GM12878 (cell line): Measurements from ENCODE around the gene FBXL22. TPM values are rescaled to one million over a fixed set of nuclear protein-coding genes. Genes with fewer than 3 reads are reported as not detected.

ENCODE experiments used
- BCL11A ChIP-seq: IDR thresholded peaks from 2 replicates; pipeline ENCODE4 v1.6.1; 2011; ENCODE audit warnings: low read depth, low read length
- CBX5 ChIP-seq: sonication (generic); IDR thresholded peaks from 2 replicates; pipeline ENCODE4 v1.6.1; 2016; ENCODE audit warnings: low read depth, moderate library complexity, mild to moderate bottlenecking, inconsistent platforms
- CHD1 ChIP-seq: IDR thresholded peaks from 2 replicates; pipeline ENCODE4 v1.6.1; 2012; ENCODE audit warnings: low read depth, low read length, improper control_type of control experiment
- EGR1 ChIP-seq, 2 experiments: IDR thresholded peaks; 1 replicate in 1 of 2; 2 replicates in 1 of 2; pipeline ENCODE4 v1.6.1; 2011 to 2012; ENCODE audit warnings: low read depth in 2 of 2, low read length in 2 of 2, borderline replicate concordance in 1 of 2, mild to moderate bottlenecking in 1 of 2, moderate library complexity in 1 of 2
- EP300 ChIP-seq, 2 experiments: fragments of 150-350 bp in 1 of 2; IDR thresholded peaks; 2 replicates each; pipeline ENCODE4 v1.6.1; 2011 to 2012; ENCODE audit warnings: low read depth in 2 of 2, low read length in 2 of 2, borderline replicate concordance in 1 of 2, improper control_type of control experiment in 1 of 2, inconsistent platforms in 1 of 2; ENCODE audit not compliant: control insufficient read depth in 1 of 2
- EZH2 ChIP-seq: IDR thresholded peaks from 2 replicates; pipeline ENCODE4 v1.6.1; 2012; ENCODE audit warnings: low read depth, mild to moderate bottlenecking, control low read depth, inconsistent platforms, low read length, borderline replicate concordance; ENCODE audit not compliant: control insufficient read depth
- GATAD2B ChIP-seq: fragments of 450-650 bp; conservative IDR thresholded peaks from 2 replicates; pipeline ENCODE4 v1.6.1; 2017; ENCODE audit warnings: low read depth, mild to moderate bottlenecking, moderate library complexity
- HDGF ChIP-seq: fragments of 450-650 bp; IDR thresholded peaks from 2 replicates; pipeline ENCODE4 v1.6.1; 2016; ENCODE audit warnings: antibody characterized with exemption
- KLF5 ChIP-seq: fragments of 450-650 bp; IDR thresholded peaks from 2 replicates; pipeline ENCODE4 v1.6.1; 2014; ENCODE audit warnings: mild to moderate bottlenecking; ENCODE audit not compliant: partially characterized antibody
- NBN ChIP-seq: fragments of 450-650 bp; IDR thresholded peaks from 2 replicates; pipeline ENCODE4 v1.6.1; 2016
- NFXL1 ChIP-seq: fragments of 450-650 bp; IDR thresholded peaks from 2 replicates; pipeline ENCODE4 v1.6.1; 2017; ENCODE audit warnings: antibody characterized with exemption, mild to moderate bottlenecking, borderline replicate concordance
- NFYB ChIP-seq: IDR thresholded peaks from 2 replicates; pipeline ENCODE4 v1.6.1; 2011; ENCODE audit warnings: low read depth, mild to moderate bottlenecking, low read length, improper control_type of control experiment, moderate library complexity; ENCODE audit not compliant: insufficient read depth
- PAX8 ChIP-seq: fragments of 450-650 bp; IDR thresholded peaks from 2 replicates; pipeline ENCODE4 v1.6.1; 2017; ENCODE audit warnings: mild to moderate bottlenecking, moderate library complexity
- RAD21 ChIP-seq: IDR thresholded peaks from 2 replicates; pipeline ENCODE4 v1.6.1; 2011; ENCODE audit warnings: mild to moderate bottlenecking, low read depth, low read length, moderate library complexity; ENCODE audit not compliant: insufficient read depth
- RELB ChIP-seq: fragments of 450-650 bp; IDR thresholded peaks from 2 replicates; pipeline ENCODE4 v1.6.1; 2017; ENCODE audit warnings: low read depth, mild to moderate bottlenecking, moderate library complexity
- SMARCA5 ChIP-seq: fragments of 450-650 bp; IDR thresholded peaks from 2 replicates; pipeline ENCODE4 v1.6.1; 2017; ENCODE audit warnings: mild to moderate bottlenecking
- YY1 ChIP-seq: IDR thresholded peaks from 2 replicates; pipeline ENCODE4 v1.6.1; 2011; ENCODE audit warnings: low read depth, mild to moderate bottlenecking, low read length
- ZBTB4 ChIP-seq: fragments of 450-650 bp; formaldehyde crosslinking; IDR thresholded peaks from 2 replicates; pipeline ENCODE4 v1.4.0; 2022; ENCODE audit warnings: mild to moderate bottlenecking, moderate library complexity
- ZNF274 ChIP-seq: IDR thresholded peaks from one replicate; pipeline ENCODE4 v1.8.0; 2011; ENCODE audit not compliant: insufficient read length, insufficient read depth
- ZNF622 ChIP-seq: fragments of 450-650 bp; IDR thresholded peaks from 2 replicates; pipeline ENCODE4 v1.6.1; 2017; ENCODE audit warnings: mild to moderate bottlenecking, inconsistent platforms
- ZSCAN29 ChIP-seq: fragments of 450-650 bp; IDR thresholded peaks from 2 replicates; pipeline ENCODE4 v1.6.1; 2017; ENCODE audit warnings: mild to moderate bottlenecking, moderate library complexity
- polyA plus RNA-seq, 11 experiments: library from polyadenylated mRNA; depleted of rRNA in 4 of 11; unstranded in 6 of 11; stranded (reverse) in 5 of 11; fragments of >200 nt; fragmentation: Nextera tagmentation in 4 of 11; fragmentation: Illumina TruSeq in 1 of 11; extraction: Ambion mirVana in 4 of 11; extraction: Trizol in 1 of 11; gene quantifications; 1 replicate in 1 of 11; 2 replicates in 10 of 11; pipeline versions ENCODE4 v1.2.1 to v1.2.3, GENCODE V29; 2011 to 2016; ENCODE audit warnings: inconsistent platforms in 2 of 11, missing spikeins in 2 of 11, low read depth in 1 of 11
- total RNA-seq, 4 experiments: library from RNA; depleted of rRNA in 3 of 4; stranded (reverse); fragments of >200 nt in 3 of 4; fragmentation: Illumina TruSeq in 1 of 4; extraction: Trizol in 1 of 4; gene quantifications; 2 replicates each; pipeline versions ENCODE4 v1.2.1 to v1.2.3, GENCODE V29; 2013 to 2021
- TF ChIP-seq, protein P1 (sequence below): IDR thresholded peaks from 2 replicates; pipeline ENCODE4 v1.6.1; 2011; ENCODE audit warnings: mild to moderate bottlenecking, low read depth, low read length, moderate library complexity; ENCODE audit not compliant: insufficient replicate concordance
- TF ChIP-seq, protein P2 (sequence below): fragments of 450-650 bp; IDR thresholded peaks from 2 replicates; pipeline ENCODE4 v1.6.1; 2017; ENCODE audit warnings: mild to moderate bottlenecking, low read depth, inconsistent platforms; ENCODE audit not compliant: poor library complexity, severe bottlenecking

Gene FBXL22
- total and polyA plus RNA-seq, 10 of the 15 experiments (the other 5 are each of a cell fraction or from before 2014, with no cell fraction given), result 0.05 to 2.6 (median 0.52) TPM

DNA sequence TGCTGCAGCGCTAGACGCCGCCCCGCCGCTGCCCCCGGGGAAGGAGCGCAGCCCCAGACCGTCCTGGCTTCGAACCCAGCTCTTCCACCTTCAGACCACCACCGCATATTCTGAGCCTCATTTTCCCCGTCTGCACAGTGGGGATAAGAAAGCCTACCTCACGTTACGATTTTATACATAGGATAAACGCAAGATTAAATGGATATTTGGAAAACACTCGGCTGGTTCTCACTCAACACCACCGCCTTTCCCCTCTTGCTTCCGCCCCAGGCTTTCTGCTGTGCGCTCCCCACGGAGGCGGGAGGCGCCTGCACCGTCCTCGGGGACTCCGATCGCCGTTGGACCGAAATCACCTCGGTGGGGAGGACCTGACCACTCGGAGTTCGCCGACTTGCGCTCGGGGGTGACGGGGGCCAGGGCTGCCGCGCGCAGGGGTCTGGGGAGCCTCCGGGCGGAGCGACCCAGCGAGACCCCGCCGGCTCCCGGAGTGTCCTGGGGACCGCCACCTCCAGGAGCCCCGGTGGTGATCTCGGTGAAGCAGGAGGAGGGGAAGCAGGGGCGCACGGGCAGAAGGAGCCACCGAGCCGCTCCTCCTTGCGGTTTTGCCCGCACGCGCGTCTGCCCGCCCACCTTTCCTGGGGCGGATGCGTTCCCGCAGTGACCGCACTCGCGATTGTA, 4.0 kb downstream of the FBXL22 start (continued):
- TF ChIP-seq HDGF (0 out of 2 replicates have a peak, but pooled peaks have one; percentile 25), GATAD2B (peak; percentile 34), PAX8 (no peak), ZSCAN29 (no peak), KLF5 (no peak), CBX5 (no peak), BCL11A (no peak), ZNF622 (no peak), EGR1 (IDR thresholded peaks at IDR 0.05; ENCODE audit: borderline replicate concordance in 1 of 2, low read depth in 2 of 2, low read length in 2 of 2) (peak in 1 of 2 experiments; percentile 59; a peak in 2 of 3 replicates), YY1 (no peak), ZNF274 (no peak), NFXL1 (no peak), EZH2 (no peak), EP300 (IDR thresholded peaks at IDR 0.05; ENCODE audit: borderline replicate concordance in 1 of 2, control insufficient read depth in 1 of 2, low read depth in 2 of 2, low read length in 2 of 2) (0 out of 4 replicates have a peak, but pooled peaks of 1 of the 2 experiments have one; percentile 32), RELB (peak; percentile 53; the same call in 1 of the 2 replicates), RAD21 (no peak), NBN (0 out of 2 replicates have a peak, but pooled peaks have one; percentile 52), SMARCA5 (no peak; the same call in 1 of the 2 replicates), NFYB (no peak), ZBTB4 (CRISPR knock-in tag) (no peak), CHD1 (no peak)
- TF ChIP-seq, protein P1, sequence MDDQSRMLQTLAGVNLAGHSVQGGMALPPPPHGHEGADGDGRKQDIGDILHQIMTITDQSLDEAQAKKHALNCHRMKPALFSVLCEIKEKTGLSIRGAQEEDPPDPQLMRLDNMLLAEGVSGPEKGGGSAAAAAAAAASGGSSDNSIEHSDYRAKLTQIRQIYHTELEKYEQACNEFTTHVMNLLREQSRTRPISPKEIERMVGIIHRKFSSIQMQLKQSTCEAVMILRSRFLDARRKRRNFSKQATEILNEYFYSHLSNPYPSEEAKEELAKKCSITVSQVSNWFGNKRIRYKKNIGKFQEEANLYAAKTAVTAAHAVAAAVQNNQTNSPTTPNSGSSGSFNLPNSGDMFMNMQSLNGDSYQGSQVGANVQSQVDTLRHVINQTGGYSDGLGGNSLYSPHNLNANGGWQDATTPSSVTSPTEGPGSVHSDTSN, result no peak
- TF ChIP-seq, protein P2, sequence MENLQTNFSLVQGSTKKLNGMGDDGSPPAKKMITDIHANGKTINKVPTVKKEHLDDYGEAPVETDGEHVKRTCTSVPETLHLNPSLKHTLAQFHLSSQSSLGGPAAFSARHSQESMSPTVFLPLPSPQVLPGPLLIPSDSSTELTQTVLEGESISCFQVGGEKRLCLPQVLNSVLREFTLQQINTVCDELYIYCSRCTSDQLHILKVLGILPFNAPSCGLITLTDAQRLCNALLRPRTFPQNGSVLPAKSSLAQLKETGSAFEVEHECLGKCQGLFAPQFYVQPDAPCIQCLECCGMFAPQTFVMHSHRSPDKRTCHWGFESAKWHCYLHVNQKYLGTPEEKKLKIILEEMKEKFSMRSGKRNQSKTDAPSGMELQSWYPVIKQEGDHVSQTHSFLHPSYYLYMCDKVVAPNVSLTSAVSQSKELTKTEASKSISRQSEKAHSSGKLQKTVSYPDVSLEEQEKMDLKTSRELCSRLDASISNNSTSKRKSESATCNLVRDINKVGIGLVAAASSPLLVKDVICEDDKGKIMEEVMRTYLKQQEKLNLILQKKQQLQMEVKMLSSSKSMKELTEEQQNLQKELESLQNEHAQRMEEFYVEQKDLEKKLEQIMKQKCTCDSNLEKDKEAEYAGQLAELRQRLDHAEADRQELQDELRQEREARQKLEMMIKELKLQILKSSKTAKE, result no peak
